22Rv1 (cell line): Measurements from ENCODE around the gene TRIM4.

ENCODE experiments used
- H3K27ac ChIP-seq: fragments of 450-650 bp; 2 replicates; pipeline ENCODE4 v1.5.1; 2017
- CTCF ChIP-seq: fragments of 450-650 bp; IDR thresholded peaks from 2 replicates; pipeline ENCODE4 v1.5.1; 2017; ENCODE audit warnings: mild to moderate bottlenecking
- ZFX ChIP-seq: fragments of 450-650 bp; IDR thresholded peaks from 2 replicates; pipeline ENCODE4 v1.6.1; 2017; ENCODE audit warnings: antibody characterized with exemption, borderline replicate concordance

TRIM4 gene

GRCh38 chr7:99928994-99929729, 9.8 kb upstream of the TRIM4 start, which contains the start of gene GJC3:
Gene GJC3 (minus strand): TSS chr7:99929620. CDS start chr7:99929620, 0 bp downstream.
- no peak within 1 kb of the TSS for H3K27ac ChIP-seq
- TF ChIP-seq CTCF (peak; percentile 84), ZFX (no peak)

GRCh38 chr7:99928188-99928587, 8.9 kb upstream of the TRIM4 start:
- no peak overlapping the region for H3K27ac ChIP-seq
- TF ChIP-seq CTCF, result no peak
- no peak for TF ChIP-seq ZFX

GRCh38 chr7:99927536-99927935, 8.2 kb upstream of the TRIM4 start:
- TF ChIP-seq ZFX (no peak), CTCF (no peak)
- H3K27ac ChIP-seq, result no peak overlapping the region

- no peak for TF ChIP-seq ZFX
- no peak for TF ChIP-seq CTCF
- no peak overlapping the region for H3K27ac ChIP-seq
These were observed 7.0 kb upstream of the TRIM4 start for GRCh38 chr7:99926321-99926720.

GRCh38 chr7:99923200-99923599, 3.9 kb upstream of the TRIM4 start:
- no peak overlapping the region for H3K27ac ChIP-seq
- TF ChIP-seq CTCF, result no peak
- no peak for TF ChIP-seq ZFX

- TF ChIP-seq CTCF (no peak), ZFX (no peak)
These were observed 819 bp upstream of the TRIM4 start for GRCh38 chr7:99920149-99920548.

GRCh38 chr7:99919814-99920112, 433 bp upstream of the TRIM4 start:
- TF ChIP-seq ZFX, result no peak
- no peak for TF ChIP-seq CTCF
- peak overlapping the region; percentile 85 for H3K27ac ChIP-seq

More at GRCh38 chr7:99920149-99920548, 819 bp upstream of the TRIM4 start:
- H3K27ac ChIP-seq, result peak overlapping the region; percentile 85
